DMS 273 (cell line): ENCODE measurements around the gene TMEM121.
A peak's percentile ranks its signal among the peaks of the same experiment; 100 is the strongest.

ENCODE experiments used
- DNase-seq: peaks from one replicate; lab custom pipeline; 2025; ENCODE audit not compliant: unreplicated experiment; lab: John Stamatoyannopoulos, UW

The TMEM121 gene

GRCh38 chr14:105525861-105526775 lies at the start of gene TMEM121:
TSS of gene TMEM121 (plus strand) at chr14:105526583. CDS start at chr14:105528835, 2,252 bp downstream.
- DNase-seq = peak; percentile 70

- no peak for DNase-seq
These were observed 49.3 kb upstream of the TMEM121 start for GRCh38 chr14:105476831-105477659.

GRCh38 chr14:105477660-105478397 lies 48.6 kb upstream of the TMEM121 start:
- DNase-seq = no peak

- DNase-seq = no peak
These were observed 47.8 kb upstream of the TMEM121 start for GRCh38 chr14:105478398-105479251.

GRCh38 chr14:105479431-105480158 lies 46.8 kb upstream of the TMEM121 start:
- peak; percentile 46 for DNase-seq

GRCh38 chr14:105480199-105480746 lies 46.1 kb upstream of the TMEM121 start:
- DNase-seq = no peak

- DNase-seq = peak; percentile 94
These were observed 45.3 kb upstream of the TMEM121 start for GRCh38 chr14:105480807-105481801.

GRCh38 chr14:105481886-105482457 lies 44.4 kb upstream of the TMEM121 start:
- peak; percentile 95 for DNase-seq

GRCh38 chr14:105482486-105483110 lies 43.8 kb upstream of the TMEM121 start:
- DNase-seq = no peak

GRCh38 chr14:105483300-105484068 lies 42.9 kb upstream of the TMEM121 start:
- DNase-seq = no peak

GRCh38 chr14:105484069-105484996 lies 42.0 kb upstream of the TMEM121 start:
- DNase-seq = no peak

GRCh38 chr14:105484997-105485393 lies 41.4 kb upstream of the TMEM121 start:
- DNase-seq = no peak

GRCh38 chr14:105485739-105486162 lies 40.6 kb upstream of the TMEM121 start:
- peak; percentile 78 for DNase-seq

GRCh38 chr14:105486163-105486973 lies 40.0 kb upstream of the TMEM121 start, which contains the start of gene CRIP1:
TSS of gene CRIP1 (plus strand) at chr14:105486886. CDS start at chr14:105487260, 374 bp downstream.
- DNase-seq = no peak
